Adrenal gland (tissue), 5 donors: ENCODE measurements around the gene PACS1.

Experiments used
- POLR2A ChIP-seq, 2 donors: fragments of 450-650 bp; IDR thresholded peaks; one replicate each; pipeline ENCODE4 v1.6.1; 2017; ENCODE audit warnings: antibody characterized with exemption in 2 of 2, mild to moderate bottlenecking in 2 of 2, moderate library complexity in 1 of 2
- TF ChIP-seq, protein P1 (sequence below), 6 experiments: fragments of 450-650 bp in 4 of 6; fragments of 200-600 bp in 2 of 6; sonication (generic) in 1 of 6; IDR thresholded peaks; 1 replicate in 5 of 6; 2 replicates in 1 of 6; pipeline versions ENCODE4 v1.5.1 to v1.8.0; 2016 to 2021; ENCODE audit warnings: antibody characterized with exemption in 6 of 6, mild to moderate bottlenecking in 2 of 6, moderate library complexity in 1 of 6
- donor health status: DM: no; HTN: no; CAD: no.

DNA sequence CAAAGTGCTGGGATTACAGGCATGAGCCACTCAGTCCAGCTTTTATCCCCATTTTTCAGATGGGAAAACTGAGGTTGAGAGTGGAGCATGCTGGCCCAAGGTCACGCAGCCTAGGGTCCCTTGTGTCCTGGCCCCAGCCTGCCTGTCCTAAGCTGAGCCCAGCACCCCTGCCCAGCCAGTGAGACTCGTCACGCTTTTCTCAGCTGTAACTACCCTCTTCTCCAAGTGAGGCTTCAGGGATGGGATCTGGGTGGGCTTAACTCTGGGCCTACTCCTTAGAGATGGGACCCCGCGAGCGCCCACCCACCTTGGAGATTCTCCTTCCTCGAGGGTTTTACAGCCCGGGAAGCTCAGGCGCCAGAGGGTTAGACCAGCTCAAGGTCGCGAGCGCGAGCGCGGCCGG, 221.2 kb downstream of the PACS1 start:
- TF ChIP-seq, protein P1, sequence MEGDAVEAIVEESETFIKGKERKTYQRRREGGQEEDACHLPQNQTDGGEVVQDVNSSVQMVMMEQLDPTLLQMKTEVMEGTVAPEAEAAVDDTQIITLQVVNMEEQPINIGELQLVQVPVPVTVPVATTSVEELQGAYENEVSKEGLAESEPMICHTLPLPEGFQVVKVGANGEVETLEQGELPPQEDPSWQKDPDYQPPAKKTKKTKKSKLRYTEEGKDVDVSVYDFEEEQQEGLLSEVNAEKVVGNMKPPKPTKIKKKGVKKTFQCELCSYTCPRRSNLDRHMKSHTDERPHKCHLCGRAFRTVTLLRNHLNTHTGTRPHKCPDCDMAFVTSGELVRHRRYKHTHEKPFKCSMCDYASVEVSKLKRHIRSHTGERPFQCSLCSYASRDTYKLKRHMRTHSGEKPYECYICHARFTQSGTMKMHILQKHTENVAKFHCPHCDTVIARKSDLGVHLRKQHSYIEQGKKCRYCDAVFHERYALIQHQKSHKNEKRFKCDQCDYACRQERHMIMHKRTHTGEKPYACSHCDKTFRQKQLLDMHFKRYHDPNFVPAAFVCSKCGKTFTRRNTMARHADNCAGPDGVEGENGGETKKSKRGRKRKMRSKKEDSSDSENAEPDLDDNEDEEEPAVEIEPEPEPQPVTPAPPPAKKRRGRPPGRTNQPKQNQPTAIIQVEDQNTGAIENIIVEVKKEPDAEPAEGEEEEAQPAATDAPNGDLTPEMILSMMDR (IDR thresholded peaks at IDR 0.05) = no peak
- no peak for TF ChIP-seq POLR2A (IDR thresholded peaks at IDR 0.05)
